GM12892 (cell line): ENCODE measurements around the gene CFAP251.
A peak's percentile ranks its signal among the peaks of the same experiment; 100 is the strongest.
"Not testable (repeated sequence)": the region's sequence is repeated elsewhere in the genome, so short reads cannot be mapped to it uniquely, and the experiment has no call there.

ENCODE experiments used
- DNase-seq: peaks from one replicate; pipeline ENCODE4 v3.0.0; 2011; ENCODE audit not compliant: insufficient read length
- FAIRE-seq: peaks from 2 replicates; lab custom pipeline; 2011; peaks lifted over from hg19 to GRCh38; lab: Jason Lieb, UNC
- POLR2A ChIP-seq: IDR thresholded peaks from 2 replicates; pipeline ENCODE4 v1.6.1; 2011; ENCODE audit warnings: low read depth, low read length, control low read depth
- POLR2AphosphoS5 ChIP-seq: IDR thresholded peaks from 2 replicates; pipeline ENCODE4 v1.6.1; 2011; ENCODE audit warnings: low read depth, low read length, control low read depth
- TAF1 ChIP-seq: IDR thresholded peaks from 2 replicates; pipeline ENCODE4 v1.6.1; 2011; ENCODE audit warnings: low read depth, mild to moderate bottlenecking, control low read depth, low read length, borderline replicate concordance

CFAP251 gene

GRCh38 chr12:121888478-121889273, 29.7 kb upstream of the CFAP251 start, which contains the start of gene PSMD9:
PSMD9 (plus strand) TSS chr12:121888790; CDS start chr12:121888857, 67 bp downstream.
- peak; percentile 92 for DNase-seq
- TF ChIP-seq POLR2A (peak; percentile 90), TAF1 (0 out of 2 replicates have a peak, but pooled peaks have one; percentile 42), POLR2AphosphoS5 (peak; percentile 85)
- FAIRE-seq = peak; percentile 97

DNA sequence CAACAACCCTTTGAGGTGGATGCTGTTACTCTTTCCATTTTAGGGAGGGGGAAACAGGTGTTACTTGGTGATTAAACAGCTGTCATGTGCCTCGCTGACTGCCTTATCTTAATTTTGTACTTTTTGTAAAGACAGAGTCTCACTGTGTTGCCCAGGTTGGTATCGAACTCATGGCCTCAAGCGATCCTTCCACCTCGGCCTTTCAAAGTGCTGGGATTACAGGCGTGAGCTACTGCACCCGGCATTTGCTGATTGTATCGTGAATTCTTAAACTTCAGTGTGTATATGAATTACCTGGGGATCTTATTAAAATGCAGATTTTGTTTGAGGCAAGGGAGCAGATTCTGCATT, 29.1 kb upstream of the CFAP251 start:
- DNase-seq (no peak), FAIRE-seq (no peak)
- no peak for TF ChIP-seq POLR2AphosphoS5
- TF ChIP-seq POLR2A = no peak
- no peak for TF ChIP-seq TAF1

GRCh38 chr12:121889661-121890060, 28.7 kb upstream of the CFAP251 start:
- not testable (repeated sequence) for FAIRE-seq, DNase-seq

DNA sequence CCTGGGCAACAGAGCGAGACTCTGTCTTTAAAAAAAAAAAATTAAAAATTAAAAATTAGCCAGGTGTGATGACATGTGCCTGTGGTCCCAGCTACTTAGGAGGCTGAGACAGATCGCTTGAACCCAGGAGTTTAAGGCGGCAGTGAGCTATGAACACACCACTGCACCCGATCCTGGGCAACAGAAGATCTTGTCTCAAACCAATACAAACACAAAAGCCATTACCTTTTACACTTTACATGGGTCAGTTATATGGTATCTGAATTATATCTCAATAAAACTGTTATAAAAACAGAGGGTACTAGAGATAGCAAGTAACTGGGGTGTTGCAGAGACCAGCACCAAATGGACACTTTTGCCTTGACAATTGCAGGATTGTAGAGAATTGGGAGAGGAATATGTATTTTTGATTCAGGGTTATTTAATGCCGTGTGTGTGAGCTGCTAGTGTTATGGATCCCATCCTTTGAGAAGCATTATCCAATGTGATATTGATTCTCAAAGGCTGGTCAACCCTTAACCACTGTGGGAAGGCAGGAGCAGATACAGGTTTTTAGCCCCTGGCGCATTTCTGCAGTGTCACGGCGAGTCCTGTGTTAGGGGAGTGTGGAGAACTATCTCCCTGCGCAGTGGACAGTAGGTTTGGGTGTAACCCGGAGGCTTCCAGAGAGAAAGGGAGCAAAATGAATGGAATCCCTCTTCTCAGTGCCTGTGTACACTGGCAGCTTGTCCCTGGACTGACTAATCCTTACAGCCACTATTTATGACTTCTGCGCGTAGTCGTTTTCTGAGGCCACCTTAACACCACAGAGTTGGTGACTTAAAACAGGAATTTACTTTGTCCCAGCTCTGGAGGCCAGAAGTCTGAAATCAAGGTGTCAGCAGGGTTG, 25.5 kb upstream of the CFAP251 start:
- DNase-seq (no peak), FAIRE-seq (no peak)
- no peak for TF ChIP-seq POLR2AphosphoS5
- no peak for TF ChIP-seq POLR2A
- no peak for TF ChIP-seq TAF1

- FAIRE-seq (no peak), DNase-seq (no peak)
- TF ChIP-seq POLR2A (no peak), POLR2AphosphoS5 (no peak), TAF1 (no peak)
These were observed 24.4 kb upstream of the CFAP251 start for GRCh38 chr12:121893961-121894460.

DNA sequence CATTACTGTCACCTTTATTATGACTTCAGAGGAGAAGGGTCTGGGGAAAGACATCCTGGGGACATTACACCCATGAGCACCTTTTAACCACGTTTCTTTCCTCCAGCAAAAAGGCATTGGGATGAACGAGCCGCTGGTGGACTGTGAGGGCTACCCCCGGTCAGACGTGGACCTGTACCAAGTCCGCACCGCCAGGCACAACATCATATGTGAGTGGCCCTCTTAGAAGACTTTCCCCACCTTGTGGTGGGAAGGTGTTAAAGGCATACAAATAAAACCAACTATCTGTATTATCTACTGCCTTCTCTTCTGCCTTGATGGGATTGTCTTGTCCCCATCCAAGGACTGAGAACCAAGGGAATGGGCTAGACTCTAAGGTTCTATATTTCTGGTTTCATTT, 23.8 kb upstream of the CFAP251 start:
- DNase-seq = no peak
- FAIRE-seq = no peak
- no peak for TF ChIP-seq TAF1
- no peak for TF ChIP-seq POLR2AphosphoS5
- TF ChIP-seq POLR2A = no peak

GRCh38 chr12:121898287-121898686, 20.1 kb upstream of the CFAP251 start:
- no peak for TF ChIP-seq POLR2A
- DNase-seq (no peak), FAIRE-seq (no peak)

- TF ChIP-seq POLR2AphosphoS5 (no peak), TAF1 (no peak), POLR2A (no peak)
- no peak for FAIRE-seq
These were observed 18.8 kb upstream of the CFAP251 start for GRCh38 chr12:121899590-121899989.

DNA sequence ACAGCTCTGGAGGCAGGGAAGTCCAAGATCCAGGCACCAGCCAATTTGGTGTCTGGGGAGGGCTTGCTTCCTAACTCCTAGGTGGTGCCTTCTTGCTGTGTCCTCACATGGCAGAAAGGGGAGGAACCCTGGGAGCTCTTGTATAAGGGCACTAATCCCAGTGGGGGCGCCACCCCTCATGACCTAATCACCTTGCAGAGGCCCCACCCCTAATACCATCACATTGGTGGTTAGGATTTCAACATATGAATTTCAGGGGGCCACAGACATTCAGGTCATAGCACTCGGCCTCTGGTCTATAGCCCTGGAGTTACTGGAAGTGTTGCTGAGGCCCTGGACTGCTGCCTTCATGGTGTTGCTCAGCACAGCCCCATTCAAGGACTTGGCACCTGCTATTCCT, 15.2 kb upstream of the CFAP251 start:
- TF ChIP-seq POLR2A (no peak), TAF1 (no peak), POLR2AphosphoS5 (no peak)
- no peak for FAIRE-seq

More at GRCh38 chr12:121899590-121899989, 18.8 kb upstream of the CFAP251 start:
- no peak for DNase-seq

GRCh38 chr12:121905746-121906145, 12.6 kb upstream of the CFAP251 start:
- DNase-seq (no peak), FAIRE-seq (no peak)
- TF ChIP-seq POLR2AphosphoS5 (no peak), TAF1 (no peak), POLR2A (no peak)

More for the DNA sequence above, 15.2 kb upstream of the CFAP251 start:
- no peak for DNase-seq

DNA sequence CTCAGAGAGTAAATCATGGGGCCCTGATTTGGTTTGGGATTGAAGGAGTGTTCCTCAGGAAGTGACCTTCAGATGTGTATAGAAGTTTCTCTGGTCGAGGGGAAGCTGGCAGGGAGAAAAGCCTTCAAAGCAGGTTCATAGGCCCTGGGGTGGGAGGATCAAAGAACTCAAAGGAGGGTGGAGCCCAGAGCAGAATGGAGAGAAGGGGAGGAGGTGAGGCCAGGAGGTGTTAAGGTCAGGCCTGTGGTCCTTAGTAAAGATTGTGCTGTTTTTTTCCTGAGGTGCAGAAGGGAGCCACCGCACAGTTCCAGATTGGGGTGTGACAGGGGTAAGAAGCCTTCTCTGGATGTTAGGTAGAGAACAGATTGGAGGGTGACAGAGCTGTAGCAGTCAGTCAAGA, 9.7 kb upstream of the CFAP251 start:
- FAIRE-seq (no peak), DNase-seq (no peak)
- TF ChIP-seq POLR2AphosphoS5 (no peak), POLR2A (no peak), TAF1 (no peak)
